HG03354 (cell line): ENCODE measurements around the gene SPSB3.

Source experiments
- ATAC-seq: cut with Tn5 transposase; IDR thresholded peaks from one replicate; pipeline ENCODE4 v1.9.1; 2021; ENCODE audit warnings: mild to moderate bottlenecking; ENCODE audit not compliant: unreplicated experiment, poor library complexity, severe bottlenecking

Gene SPSB3

GRCh38 chr16:1767116-1767994 is 15.0 kb downstream of the SPSB3 start:
- ATAC-seq = no peak

GRCh38 chr16:1766701-1767100 is 15.7 kb downstream of the SPSB3 start:
- no peak for ATAC-seq

GRCh38 chr16:1766231-1766630 is 16.1 kb downstream of the SPSB3 start:
- no peak for ATAC-seq

GRCh38 chr16:1765826-1766225 is 16.5 kb downstream of the SPSB3 start:
- no peak for ATAC-seq

- ATAC-seq = no peak
Measured at GRCh38 chr16:1764971-1765370, 17.4 kb downstream of the SPSB3 start.

DNA sequence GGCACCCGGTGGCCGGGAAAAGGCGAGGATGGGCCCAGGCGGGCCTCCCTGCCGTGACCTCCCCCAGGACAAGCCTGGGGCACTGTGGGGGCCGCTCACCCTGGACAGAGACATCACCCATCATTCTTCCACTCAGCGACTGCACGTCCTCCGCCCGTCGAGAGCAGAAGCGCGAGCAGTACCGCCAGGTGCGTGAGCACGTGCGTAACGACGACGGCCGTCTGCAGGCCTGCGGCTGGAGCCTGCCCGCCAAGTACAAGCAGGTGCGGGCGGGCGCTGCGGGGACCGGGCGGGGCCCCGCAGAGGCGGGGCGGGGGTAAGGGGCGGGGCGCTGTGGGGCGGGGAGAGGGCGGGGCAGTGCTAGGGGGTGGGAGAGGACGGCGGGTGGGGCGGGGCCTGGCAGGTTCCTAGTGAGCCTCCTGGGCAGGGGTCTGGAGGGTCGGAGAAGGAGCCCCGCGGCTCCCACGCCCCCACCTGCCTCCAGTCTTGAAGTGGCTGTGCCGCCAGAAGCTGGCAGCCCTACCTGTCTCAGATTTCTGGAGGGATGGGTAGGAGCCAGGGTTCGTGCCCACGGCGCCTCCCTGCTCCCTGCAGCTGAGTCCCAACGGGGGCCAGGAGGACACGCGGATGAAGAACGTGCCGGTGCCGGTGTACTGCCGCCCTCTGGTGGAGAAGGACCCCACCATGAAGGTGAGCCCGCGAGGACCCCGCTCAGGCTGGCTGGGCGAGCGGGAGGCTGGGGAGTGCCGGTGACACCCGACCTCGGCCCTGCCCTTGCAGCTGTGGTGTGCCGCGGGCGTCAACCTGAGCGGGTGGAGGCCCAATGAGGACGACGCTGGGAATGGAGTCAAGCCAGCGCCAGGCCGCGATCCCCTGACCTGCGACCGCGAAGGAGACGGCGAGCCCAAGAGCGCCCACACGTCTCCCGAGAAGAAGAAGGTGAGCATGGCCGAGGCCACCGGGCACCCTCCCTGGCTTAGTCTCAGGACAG is 18.6 kb downstream of the SPSB3 start:
- no peak for ATAC-seq

GRCh38 chr16:1762879-1763520 is 19.4 kb downstream of the SPSB3 start:
- no peak for ATAC-seq

DNA sequence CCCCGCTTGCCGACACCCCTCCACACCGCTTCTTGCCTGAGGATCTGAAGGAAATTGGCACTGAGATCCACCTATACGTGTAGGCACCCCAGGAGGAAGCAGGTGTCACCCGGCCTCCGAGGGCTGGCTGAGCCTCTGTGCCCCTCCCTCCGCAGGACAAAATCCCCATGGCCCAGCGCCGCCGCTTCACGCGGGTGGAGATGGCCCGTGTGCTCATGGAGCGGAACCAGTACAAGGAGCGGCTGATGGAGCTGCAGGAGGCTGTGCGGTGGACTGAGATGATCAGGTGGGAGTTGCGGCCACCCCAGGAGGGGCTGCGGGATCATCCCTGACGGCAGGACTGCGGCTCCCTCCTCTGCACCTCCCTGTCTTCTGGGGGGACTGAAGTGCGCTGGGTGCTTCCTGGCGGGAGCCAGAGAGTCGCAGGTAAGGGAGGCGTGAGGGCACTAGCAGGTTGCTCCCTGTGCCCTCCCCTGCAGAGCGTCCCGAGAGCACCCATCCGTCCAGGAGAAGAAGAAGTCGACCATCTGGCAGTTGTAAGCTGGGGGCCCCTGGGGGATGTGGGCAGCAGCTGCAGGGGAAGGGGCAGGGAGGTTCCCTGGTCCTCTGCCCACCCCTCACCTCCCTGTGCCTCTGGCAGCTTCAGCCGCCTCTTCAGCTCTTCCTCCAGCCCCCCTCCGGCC is 20.0 kb downstream of the SPSB3 start:
- no peak for ATAC-seq

DNA sequence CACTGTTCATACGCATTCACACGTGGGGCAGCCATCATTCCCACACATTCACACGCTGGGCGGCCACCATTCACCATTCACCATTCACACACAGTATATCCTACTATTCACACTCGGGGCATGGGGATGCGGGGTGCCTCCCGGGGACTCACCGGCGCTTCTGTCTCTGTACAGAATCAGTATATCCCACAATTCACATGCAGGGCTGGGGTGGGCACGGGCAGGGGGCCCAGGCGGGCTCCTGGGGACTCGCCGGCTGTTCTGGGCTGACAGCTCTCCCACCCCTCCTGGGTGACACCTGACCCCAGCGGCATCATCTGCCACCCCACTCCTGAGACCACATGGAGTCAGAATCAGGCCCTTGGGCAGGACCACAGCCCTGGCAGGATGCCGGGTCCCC is 20.6 kb downstream of the SPSB3 start:
- no peak for ATAC-seq

- ATAC-seq = no peak
Measured at GRCh38 chr16:1760911-1761310, 21.5 kb downstream of the SPSB3 start.

- ATAC-seq = no peak
Measured at GRCh38 chr16:1759511-1759910, 22.9 kb downstream of the SPSB3 start.

- no peak for ATAC-seq
Measured at GRCh38 chr16:1758923-1759322, 23.4 kb downstream of the SPSB3 start.

DNA sequence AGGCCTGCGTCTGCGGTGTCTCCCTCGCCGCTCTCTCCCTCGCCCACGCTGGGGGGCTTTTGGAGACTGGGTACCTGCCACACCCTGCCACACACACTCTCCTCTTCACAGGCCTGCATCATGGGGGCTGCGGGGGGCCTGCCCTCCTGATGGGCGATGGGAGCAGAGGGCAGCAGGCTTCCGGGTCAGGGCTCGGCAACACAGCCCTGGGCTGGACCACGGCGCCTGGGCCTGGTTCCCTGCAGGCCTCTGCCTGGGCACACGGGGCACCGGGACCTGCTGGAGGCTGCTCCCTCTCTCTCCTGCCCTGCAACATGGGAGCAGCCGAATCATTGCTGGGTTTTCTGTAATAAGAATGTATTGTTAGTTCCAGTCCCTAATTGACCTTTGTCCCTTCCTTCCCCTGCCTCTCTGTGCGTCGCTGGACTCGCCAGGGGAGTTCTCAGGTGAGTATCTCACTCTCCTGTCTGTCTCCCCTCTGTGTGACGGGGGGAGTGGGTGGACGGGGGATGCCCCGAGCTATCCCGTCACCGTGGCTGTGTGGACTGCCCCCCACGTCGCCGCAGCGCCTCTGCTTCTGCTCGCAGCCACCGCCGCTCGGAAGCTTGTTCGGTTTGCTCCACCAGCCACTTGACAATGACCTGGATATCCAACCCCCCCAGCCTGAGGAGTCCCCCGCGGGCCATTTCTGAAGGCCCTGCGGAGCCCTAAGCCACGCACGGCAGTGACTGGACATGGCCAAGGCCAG is 24.5 kb downstream of the SPSB3 start:
- ATAC-seq = no peak

GRCh38 chr16:1754204-1754603 is 28.2 kb downstream of the SPSB3 start:
- no peak for ATAC-seq

- no peak for ATAC-seq
Measured at GRCh38 chr16:1752853-1753252, 29.5 kb downstream of the SPSB3 start.

GRCh38 chr16:1751946-1752345 is 30.4 kb downstream of the SPSB3 start:
- ATAC-seq = no peak

DNA sequence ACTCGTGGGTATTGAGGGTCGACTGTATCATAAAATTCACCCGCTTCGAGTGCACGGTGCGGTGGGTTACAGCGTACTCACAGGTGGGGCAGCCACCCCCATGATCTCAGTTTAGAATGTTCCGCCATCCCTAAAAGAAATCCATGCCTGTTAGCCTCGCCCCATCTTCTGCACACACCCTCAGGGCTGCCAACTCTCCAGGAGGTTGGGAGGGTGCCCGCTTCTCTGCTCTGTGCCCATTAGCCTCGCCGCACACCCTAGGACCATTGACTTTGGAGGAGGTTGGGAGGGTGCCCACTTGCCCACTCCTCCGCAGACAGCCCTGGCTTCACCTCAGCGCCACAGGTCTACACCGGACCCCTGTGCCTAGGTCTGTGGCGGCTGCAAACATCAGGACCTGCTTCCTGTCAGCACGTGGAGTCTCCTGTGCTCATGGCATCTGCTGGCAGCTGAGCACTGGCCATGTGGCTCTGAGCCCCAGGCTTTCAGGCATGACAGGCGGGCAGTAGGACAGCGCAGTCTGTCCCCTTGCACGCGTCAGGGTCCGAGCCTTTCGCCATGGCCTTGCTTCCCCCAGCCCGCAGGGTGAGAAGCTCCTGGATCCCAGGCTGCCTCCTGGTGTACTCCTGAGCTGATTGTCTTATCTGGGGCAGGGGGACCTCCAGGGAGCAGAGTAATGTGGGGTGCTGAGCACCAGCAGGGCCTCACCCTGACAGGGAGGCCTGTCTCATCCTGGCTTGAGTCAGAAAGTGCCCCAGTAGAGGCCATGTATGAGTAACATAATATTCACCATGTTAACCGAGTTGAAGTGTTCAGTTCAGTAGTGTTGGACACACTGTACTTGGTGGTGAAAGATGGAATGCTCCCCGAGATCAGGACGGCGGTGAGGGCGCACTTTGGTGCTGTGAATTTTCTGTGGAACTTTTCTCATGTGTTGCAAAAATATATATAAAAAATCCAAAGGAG is 32.9 kb downstream of the SPSB3 start:
- no peak for ATAC-seq

DNA sequence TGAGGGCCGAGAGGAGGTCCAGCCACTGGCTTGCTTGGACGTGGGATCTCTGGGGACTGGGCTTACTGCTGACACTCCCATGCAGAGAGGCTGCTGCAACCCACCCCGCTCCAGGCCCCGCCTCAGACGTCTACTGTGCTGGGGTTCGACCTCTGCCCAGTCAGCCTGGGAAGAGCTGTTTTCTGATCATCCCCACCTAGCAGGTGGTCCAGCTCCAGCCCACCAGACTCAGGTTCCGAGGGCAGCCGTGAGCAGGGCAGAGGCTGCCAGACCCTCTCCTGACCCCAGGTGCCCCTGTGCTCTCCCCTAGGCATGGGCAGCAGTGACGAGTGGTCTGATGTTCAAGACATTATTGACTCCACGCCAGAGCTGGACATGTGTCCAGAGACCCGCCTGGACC is 34.4 kb downstream of the SPSB3 start:
- no peak for ATAC-seq
